HepG2 (cell line): ENCODE measurements around the gene PPIL6. TPM values are rescaled to one million over a fixed set of nuclear protein-coding genes. Genes with fewer than 3 reads are reported as not detected.

Source experiments
- ATAC-seq: fragments of 200-7000 bp; cut with Tn5 transposase; 3 replicates; pipeline ENCODE4 v1.9.1; 2020; ENCODE audit warnings: mild to moderate bottlenecking, moderate library complexity
- BruUV-seq: library from RNA; stranded (reverse); fragments of 400-500 nt; replicated peaks from 2 replicates; lab custom pipeline; 2021; lab: Mats Ljungman, UMichigan
- CTCF ChIA-PET: fragments of 300-600 bp; formaldehyde crosslinking; extraction: SDS; loops from one replicate; lab custom pipeline; 2021; ENCODE audit warnings: low total read pairs, inconsistent platforms, low intra/inter-chr PET ratio; lab: Yijun Ruan, JAX
- POLR2A ChIA-PET: fragments of 350-600 bp; sonication (Branson Sonifier 250); formaldehyde crosslinking; loops from one replicate; lab custom pipeline; 2020; ENCODE audit warnings: antibody characterized with exemption, inconsistent platforms; lab: Yijun Ruan, JAX
- DNase-seq: peaks from one replicate; pipeline ENCODE4 v3.0.0-alpha.2; 2015; ENCODE audit warnings: low spot score
- FAIRE-seq: peaks from 3 replicates; lab custom pipeline; 2011; peaks lifted over from hg19 to GRCh38; lab: Jason Lieb, UNC
- H2AFZ ChIP-seq: one replicate; pipeline ENCODE4 v1.6.1; 2011; ENCODE audit warnings: low read length, inconsistent platforms
- H3K27ac ChIP-seq: fragments of 300-600 bp; 3 replicates; pipeline ENCODE4 v1.8.0; 2011; ENCODE audit warnings: mixed run types, mild to moderate bottlenecking, mixed read lengths, low read length, inconsistent platforms; ENCODE audit not compliant: insufficient read depth; ENCODE audit errors: extremely low read length
- H3K27me3 ChIP-seq, 2 experiments: fragments of 200-600 bp in 1 of 2; 2 replicates in 1 of 2; 3 replicates in 1 of 2; pipeline versions ENCODE4 v1.6.0 to v1.8.0; 2011; ENCODE audit warnings: low read length in 2 of 2, mild to moderate bottlenecking in 2 of 2, moderate library complexity in 2 of 2, inconsistent platforms in 1 of 2; ENCODE audit not compliant: insufficient read depth in 2 of 2, control insufficient read depth in 1 of 2
- H3K36me3 ChIP-seq, 2 experiments: fragments of 200-600 bp in 1 of 2; replicated peaks in 1 of 2; 2 replicates in 1 of 2; 3 replicates in 1 of 2; pipeline versions ENCODE4 v1.5.1 to v1.8.0; 2011; ENCODE audit warnings: low read length in 2 of 2, inconsistent platforms in 1 of 2; ENCODE audit not compliant: insufficient read depth in 2 of 2, control insufficient read depth in 1 of 2
- H3K4me1 ChIP-seq: 2 replicates; pipeline ENCODE4 v1.5.1; 2012; ENCODE audit warnings: low read length, inconsistent platforms; ENCODE audit not compliant: insufficient read depth
- H3K4me2 ChIP-seq: 2 replicates; pipeline ENCODE4 v1.6.0; 2011; ENCODE audit warnings: low read depth, low read length, inconsistent platforms
- H3K4me3 ChIP-seq, 3 experiments: fragments of 200-600 bp in 1 of 3; sonication (generic), shearing (Covaris generic) in 1 of 3; replicated peaks in 1 of 3; 2 replicates each; pipeline ENCODE4 v1.5.1; 2011 to 2016; ENCODE audit warnings: low read length in 3 of 3, inconsistent platforms in 2 of 3, low read depth in 2 of 3, mild to moderate bottlenecking in 2 of 3, control low read depth in 1 of 3, mixed read lengths in 1 of 3; ENCODE audit not compliant: insufficient read depth in 1 of 3
- H3K79me2 ChIP-seq: one replicate; pipeline ENCODE4 v1.6.1; 2011; ENCODE audit warnings: low read length, inconsistent platforms; ENCODE audit not compliant: insufficient read depth
- H3K9ac ChIP-seq: 2 replicates; pipeline ENCODE4 v1.6.0; 2011; ENCODE audit warnings: mild to moderate bottlenecking, low read depth, low read length, inconsistent platforms; ENCODE audit not compliant: insufficient read depth
- H3K9me3 ChIP-seq: 2 replicates; pipeline ENCODE4 v1.5.1; 2012; ENCODE audit warnings: mild to moderate bottlenecking, low read length
- H4K20me1 ChIP-seq: 2 replicates; pipeline ENCODE4 v1.6.0; 2011; ENCODE audit warnings: inconsistent platforms, mild to moderate bottlenecking, low read length, moderate library complexity; ENCODE audit not compliant: insufficient read depth
- CEBPB ChIP-seq: IDR thresholded peaks from 2 replicates; pipeline ENCODE4 v1.6.1; 2011; ENCODE audit warnings: low read depth, low read length, improper control_type of control experiment, borderline replicate concordance
- CTCF ChIP-seq: sonication (generic); formaldehyde crosslinking; IDR thresholded peaks from 2 replicates; pipeline ENCODE4 v1.5.0; 2020; ENCODE audit warnings: mild to moderate bottlenecking, missing genetic modification reagents, moderate library complexity
- NR2F6 ChIP-seq, 2 experiments: IDR thresholded peaks; 2 replicates each; pipeline ENCODE4 v1.6.1; 2016; ENCODE audit warnings: antibody characterized with exemption in 1 of 2, mild to moderate bottlenecking in 1 of 2
- RAD21 ChIP-seq: fragments of 450-650 bp; formaldehyde crosslinking; IDR thresholded peaks from 2 replicates; pipeline ENCODE4 v1.5.0; 2020; ENCODE audit warnings: mild to moderate bottlenecking
- RBFOX2 ChIP-seq: fragments of 200-400 bp; formaldehyde crosslinking; IDR thresholded peaks from 2 replicates; pipeline ENCODE4 v1.6.1; 2017; ENCODE audit warnings: low read depth, mild to moderate bottlenecking, low read length
- SMC3 ChIP-seq: IDR thresholded peaks from 2 replicates; pipeline ENCODE4 v1.6.1; 2011; ENCODE audit warnings: low read length, improper control_type of control experiment
- STAG1 ChIP-seq: sonication (generic); formaldehyde crosslinking; IDR thresholded peaks from 2 replicates; pipeline ENCODE4 v1.4.0; 2020; ENCODE audit warnings: missing genetic modification reagents
- WGBS: methylation state at CpG from one replicate; pipeline ENCODE4 v1.1.6; 2017; ENCODE audit warnings: low lambda C conversion rate; 5-methylcytosine and 5-hydroxymethylcytosine counted together
- in situ Hi-C: cut with HindIII; loops from 2 replicates; pipeline ENCODE4 v1.10.0; 2017; ENCODE audit warnings: low pct_unique_long_range_greater_than_20kb; ENCODE audit not compliant: extremely low pct_ligation_motif_present
- intact Hi-C: fragments of 100-400 bp; cut with micrococcal nuclease; formaldehyde crosslinking; loops from one replicate; pipeline ENCODE4 v1.10.0; 2022; ENCODE audit not compliant: unreplicated experiment
- polyA plus RNA-seq, 8 experiments: library from polyadenylated mRNA; depleted of rRNA in 3 of 8; stranded (reverse) in 7 of 8; unstranded in 1 of 8; fragments of >200 nt; fragmentation: Illumina TruSeq in 4 of 8; extraction: Trizol in 4 of 8; gene quantifications; 2 replicates each; pipeline versions ENCODE4 v1.2.1 to v1.2.3, GENCODE V29; 2011 to 2016; ENCODE audit warnings: low read depth in 4 of 8, missing spikeins in 1 of 8, mixed read lengths in 1 of 8; ENCODE audit not compliant: insufficient read depth in 1 of 8
- total RNA-seq, 5 experiments: library from RNA; depleted of rRNA; stranded (reverse); fragments of >200 nt; fragmentation: Illumina TruSeq; extraction: Trizol; gene quantifications; 2 replicates each; pipeline ENCODE4 v1.2.3, GENCODE V29; 2016; ENCODE audit warnings: low read depth in 1 of 5

The PPIL6 gene
- total and polyA plus RNA-seq, 2 of the 13 experiments (the other 11 are each of a cell fraction or from before 2014, with no cell fraction given) = 0.22 to 0.46 TPM

- no peaks in the 10 kb centered on the region for H3K36me3 ChIP-seq
- H3K79me2 ChIP-seq = no peaks in the 10 kb centered on the region
- no peak overlapping the region for H3K4me2 ChIP-seq
- ATAC-seq = no peak
- 3% methylated on average over 4 of the region's 4 CpGs for WGBS
- H3K27me3 ChIP-seq = peaks cover 2 to 24% of the 10 kb centered on the region in 2 experiments; a peak in 4 of 5 replicates
- no peaks in the 10 kb centered on the region for H3K4me1 ChIP-seq
- POLR2A ChIA-PET = no interaction called here
- no peak overlapping the region for H3K9ac ChIP-seq
- no peak for TF ChIP-seq RBFOX2
- peak; percentile 80; the same call in 1 of the 2 replicates for TF ChIP-seq CEBPB
- no peak overlapping the region for H3K27ac ChIP-seq
- BruUV-seq = no TSS peak
- no peaks in the 10 kb centered on the region for H4K20me1 ChIP-seq
- H3K4me3 ChIP-seq = no peak overlapping the region
- no peak for DNase-seq
- intact Hi-C loops = no loop called here
- in situ Hi-C loops = no loop called here
- no peak for FAIRE-seq
- no peak overlapping the region for H2AFZ ChIP-seq
- no peaks in the 10 kb centered on the region for H3K9me3 ChIP-seq
- CTCF ChIA-PET = no interaction called here
Observed at GRCh38 chr6:109406196-109406595, 34.2 kb downstream of the PPIL6 start.

DNA sequence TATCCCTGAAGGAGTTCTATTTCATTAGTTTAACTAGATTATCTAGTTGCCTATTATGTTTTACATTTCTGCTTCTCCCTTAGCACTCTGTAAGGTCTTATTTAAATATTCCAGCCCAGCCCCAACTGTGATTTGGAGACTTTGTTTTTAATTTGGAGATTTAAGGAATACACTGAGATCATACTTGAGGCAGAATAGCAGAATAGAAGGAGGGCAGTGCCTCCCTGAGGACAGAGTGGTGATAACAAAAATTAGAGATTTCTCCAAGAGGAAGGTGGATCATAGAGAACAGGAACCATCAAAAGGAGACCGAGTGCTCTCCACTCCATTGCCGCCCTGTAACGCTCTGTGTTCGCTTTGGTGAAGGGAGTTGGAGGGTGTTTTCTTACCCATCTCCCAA, 43.4 kb downstream of the PPIL6 start:
- Histone ChIP-seq H3K79me2 (no peaks in the 10 kb centered on the region), H3K4me2 (no peak overlapping the region), H3K9ac (no peak overlapping the region), H3K4me3 (no peak overlapping the region), H3K27me3 (peaks cover 0 to 2% of the 10 kb centered on the region in 2 experiments; a peak in 1 of 5 replicates)
- WGBS = 53% methylated on average over 4 of the region's 4 CpGs
- intact Hi-C loops = loop anchor here (1.0 kb wide), 1 partner anchor 210 kb away; no protein-coding TSS in a partner anchor
- CTCF ChIA-PET = interaction anchor here (2.2 kb wide), 1 partner anchor 209 kb away, joined by 24 read pairs; no protein-coding TSS in a partner anchor
- TF ChIP-seq NR2F6 (IDR thresholded peaks at IDR 0.05) = no peak
- no peak for TF ChIP-seq NR2F6 (CRISPR knock-in tag; IDR thresholded peaks at IDR 0.05)
- TF ChIP-seq SMC3 = peak; percentile 65; the same call in 1 of the 2 replicates
- peak; percentile 64 for TF ChIP-seq CTCF (CRISPR knock-in tag)
- TF ChIP-seq STAG1 = peak; percentile 81
- TF ChIP-seq RAD21 (CRISPR knock-in tag) = 0 out of 2 replicates have a peak, but pooled peaks have one; percentile 20
- TF ChIP-seq, all 625 proteins: peak for 4
- POLR2A ChIA-PET = no interaction called here
- no peaks in the 10 kb centered on the region for H3K36me3 ChIP-seq
- H4K20me1 ChIP-seq = no peaks in the 10 kb centered on the region
- FAIRE-seq = no peak
- peak; percentile 80 for ATAC-seq
- H2AFZ ChIP-seq = no peak overlapping the region
- no peaks in the 10 kb centered on the region for H3K9me3 ChIP-seq
- DNase-seq = no peak
- in situ Hi-C loops = no loop called here
- H3K27ac ChIP-seq = no peak overlapping the region
- no peaks in the 10 kb centered on the region for H3K4me1 ChIP-seq
- no TSS peak for BruUV-seq
